PC-9 (cell line): ENCODE data around the gene FAM78B. TPM values are rescaled to one million over a fixed set of nuclear protein-coding genes. Genes with fewer than 3 reads are reported as not detected.

ENCODE experiments used
- BruUV-seq: library from RNA; stranded (reverse); fragments of 400-500 nt; replicated peaks from 2 replicates; lab custom pipeline; 2021; lab: Mats Ljungman, UMichigan
- CTCF ChIA-PET: fragments of 300-600 bp; sonication (Branson Sonifier 250); formaldehyde crosslinking; loops from one replicate; lab custom pipeline; 2022; ENCODE audit warnings: antibody characterized with exemption; lab: Charles Lee
- POLR2A ChIA-PET: fragments of 300-600 bp; sonication (Branson Sonifier 250); formaldehyde crosslinking; loops from one replicate; lab custom pipeline; 2022; ENCODE audit warnings: antibody characterized with exemption; ENCODE audit not compliant: unreplicated experiment; lab: Charles Lee
- DNase-seq, 2 experiments: peaks; one replicate each; pipeline versions ENCODE4 v3.0.0 to v3.0.0-alpha.2; 2015 to 2022; ENCODE audit warnings: mixed read lengths in 1 of 2
- H2AFZ ChIP-seq: fragments of 200-600 bp; sonication (generic); 2 replicates; pipeline ENCODE4 v1.8.1; 2017; ENCODE audit warnings: antibody characterized with exemption
- H3F3A ChIP-seq: fragments of 200-600 bp; sonication (generic); 2 replicates; pipeline ENCODE4 v1.8.1; 2017; ENCODE audit warnings: antibody characterized with exemption, mild to moderate bottlenecking, low read depth; ENCODE audit not compliant: insufficient read depth
- H3K27ac ChIP-seq: fragments of 200-600 bp; sonication (generic); 2 replicates; pipeline ENCODE4 v1.6.1; 2016; ENCODE audit warnings: mixed run types
- H3K27me3 ChIP-seq: fragments of 200-600 bp; sonication (generic); 2 replicates; pipeline ENCODE4 v1.6.1; 2016; ENCODE audit warnings: low read depth, mixed run types; ENCODE audit not compliant: insufficient read depth
- H3K36me3 ChIP-seq: fragments of 200-600 bp; sonication (generic); 2 replicates; pipeline ENCODE4 v1.6.1; 2016; ENCODE audit warnings: low read depth, mixed run types
- H3K4me1 ChIP-seq: fragments of 200-600 bp; sonication (generic); replicated peaks from 2 replicates; pipeline ENCODE4 v1.6.1; 2016; ENCODE audit warnings: mixed run types; ENCODE audit not compliant: insufficient read depth
- H3K4me2 ChIP-seq: fragments of 200-600 bp; sonication (generic); 2 replicates; pipeline ENCODE4 v1.6.1; 2017; ENCODE audit warnings: mixed run types
- H3K4me3 ChIP-seq: fragments of 200-600 bp; sonication (generic); 2 replicates; pipeline ENCODE4 v1.6.1; 2016; ENCODE audit warnings: mixed run types
- H3K79me2 ChIP-seq: fragments of 200-600 bp; sonication (generic); 2 replicates; pipeline ENCODE4 v1.6.1; 2017; ENCODE audit warnings: low read depth, mixed run types
- H3K9me2 ChIP-seq: fragments of 200-600 bp; sonication (generic); 2 replicates; pipeline ENCODE4 v1.8.1; 2017; ENCODE audit warnings: mild to moderate bottlenecking; ENCODE audit not compliant: insufficient read depth
- H3K9me3 ChIP-seq: fragments of 200-600 bp; sonication (generic); 2 replicates; pipeline ENCODE4 v1.8.1; 2016; ENCODE audit warnings: low read depth; ENCODE audit not compliant: insufficient read depth
- H4K20me1 ChIP-seq: fragments of 200-600 bp; sonication (generic); 2 replicates; pipeline ENCODE4 v1.8.1; 2017; ENCODE audit not compliant: insufficient read depth
- CTCF ChIP-seq: fragments of 200-600 bp; sonication (generic); conservative IDR thresholded peaks from 2 replicates; pipeline ENCODE4 v1.6.1; 2017; ENCODE audit warnings: mixed run types, antibody characterized with exemption, mild to moderate bottlenecking, moderate library complexity
- EZH2 ChIP-seq: fragments of 200-600 bp; sonication (generic); IDR thresholded peaks from 2 replicates; pipeline ENCODE4 v1.8.0; 2017; ENCODE audit warnings: antibody characterized with exemption, low read depth
- intact Hi-C: fragments of 100-400 bp; cut with micrococcal nuclease; formaldehyde crosslinking; loops from one replicate; pipeline ENCODE4 v1.10.0; 2022; ENCODE audit not compliant: unreplicated experiment
- total RNA-seq: library from RNA; stranded (reverse); gene quantifications from 2 replicates; pipeline ENCODE4 v1.2.3, GENCODE V29; 2021

Gene FAM78B
- total RNA-seq, 1 experiment from 2014 or later = not detected

- no TSS peak for BruUV-seq
- H3K4me1 ChIP-seq = no peaks in the 10 kb centered on the region
- no peaks in the 10 kb centered on the region for H3K9me2 ChIP-seq
- H3F3A ChIP-seq = no peaks in the 10 kb centered on the region
- H3K9me3 ChIP-seq = no peaks in the 10 kb centered on the region
- no peak overlapping the region for H2AFZ ChIP-seq
- H3K36me3 ChIP-seq = no peaks in the 10 kb centered on the region
- intact Hi-C loops = no loop called here
- no peak overlapping the region for H3K4me3 ChIP-seq
- H4K20me1 ChIP-seq = no peaks in the 10 kb centered on the region
- POLR2A ChIA-PET = no interaction called here
- CTCF ChIA-PET = no interaction called here
- TF ChIP-seq CTCF (no peak), EZH2 (no peak)
- H3K79me2 ChIP-seq = no peaks in the 10 kb centered on the region
- H3K4me2 ChIP-seq = no peak overlapping the region
- H3K27ac ChIP-seq = no peak overlapping the region
- H3K27me3 ChIP-seq = 0 out of 2 replicates have a peak, but pooled peaks cover 5% of the 10 kb centered on the region
- DNase-seq = no peak
These were observed 103.1 kb downstream of the FAM78B start for GRCh38 chr1:166063701-166064100.

- Histone ChIP-seq H4K20me1 (no peaks in the 10 kb centered on the region), H3K9me3 (no peaks in the 10 kb centered on the region), H3K27me3 (0 out of 2 replicates have a peak, but pooled peaks cover 5% of the 10 kb centered on the region), H3K4me3 (no peak overlapping the region), H3K27ac (no peak overlapping the region), H3K9me2 (no peaks in the 10 kb centered on the region), H3K4me1 (no peaks in the 10 kb centered on the region), H2AFZ (no peak overlapping the region), H3K4me2 (no peak overlapping the region), H3K36me3 (no peaks in the 10 kb centered on the region), H3K79me2 (no peaks in the 10 kb centered on the region), H3F3A (no peaks in the 10 kb centered on the region)
- no TSS peak for BruUV-seq
- TF ChIP-seq EZH2 = no peak
- no peak for TF ChIP-seq CTCF
- ChIA-PET CTCF (no interaction called here), POLR2A (no interaction called here)
- no peak for DNase-seq
- intact Hi-C loops = no loop called here
These were observed 104.3 kb downstream of the FAM78B start for GRCh38 chr1:166062421-166063070.

GRCh38 chr1:166057650-166058049 lies 109.2 kb downstream of the FAM78B start:
- intact Hi-C loops = no loop called here
- H3K27me3 ChIP-seq = 0 out of 2 replicates have a peak, but pooled peaks cover 5% of the 10 kb centered on the region
- no peak overlapping the region for H3K4me2 ChIP-seq
- H3K9me3 ChIP-seq = no peaks in the 10 kb centered on the region
- BruUV-seq = no TSS peak
- no peak overlapping the region for H2AFZ ChIP-seq
- ChIA-PET CTCF (no interaction called here), POLR2A (no interaction called here)
- H3K4me1 ChIP-seq = no peaks in the 10 kb centered on the region
- no peaks in the 10 kb centered on the region for H3F3A ChIP-seq
- H3K79me2 ChIP-seq = no peaks in the 10 kb centered on the region
- no peak overlapping the region for H3K27ac ChIP-seq
- DNase-seq = no peak
- H3K36me3 ChIP-seq = no peaks in the 10 kb centered on the region
- no peaks in the 10 kb centered on the region for H4K20me1 ChIP-seq
- no peaks in the 10 kb centered on the region for H3K9me2 ChIP-seq
- no peak for TF ChIP-seq CTCF
- no peak for TF ChIP-seq EZH2
- H3K4me3 ChIP-seq = no peak overlapping the region
